Hematopoietic multipotent progenitor cell treated with erythropoietin and hydrocortisone succinate and interleukin-3 and kit ligand, for 6 days (in vitro differentiated cells): ENCODE data around the gene RBPJL.
A peak's percentile ranks its signal among the peaks of the same experiment; 100 is the strongest.

Experiments
- DNase-seq: peaks from one replicate; pipeline ENCODE4 v3.0.0-alpha.2; 2015

Gene RBPJL

DNA sequence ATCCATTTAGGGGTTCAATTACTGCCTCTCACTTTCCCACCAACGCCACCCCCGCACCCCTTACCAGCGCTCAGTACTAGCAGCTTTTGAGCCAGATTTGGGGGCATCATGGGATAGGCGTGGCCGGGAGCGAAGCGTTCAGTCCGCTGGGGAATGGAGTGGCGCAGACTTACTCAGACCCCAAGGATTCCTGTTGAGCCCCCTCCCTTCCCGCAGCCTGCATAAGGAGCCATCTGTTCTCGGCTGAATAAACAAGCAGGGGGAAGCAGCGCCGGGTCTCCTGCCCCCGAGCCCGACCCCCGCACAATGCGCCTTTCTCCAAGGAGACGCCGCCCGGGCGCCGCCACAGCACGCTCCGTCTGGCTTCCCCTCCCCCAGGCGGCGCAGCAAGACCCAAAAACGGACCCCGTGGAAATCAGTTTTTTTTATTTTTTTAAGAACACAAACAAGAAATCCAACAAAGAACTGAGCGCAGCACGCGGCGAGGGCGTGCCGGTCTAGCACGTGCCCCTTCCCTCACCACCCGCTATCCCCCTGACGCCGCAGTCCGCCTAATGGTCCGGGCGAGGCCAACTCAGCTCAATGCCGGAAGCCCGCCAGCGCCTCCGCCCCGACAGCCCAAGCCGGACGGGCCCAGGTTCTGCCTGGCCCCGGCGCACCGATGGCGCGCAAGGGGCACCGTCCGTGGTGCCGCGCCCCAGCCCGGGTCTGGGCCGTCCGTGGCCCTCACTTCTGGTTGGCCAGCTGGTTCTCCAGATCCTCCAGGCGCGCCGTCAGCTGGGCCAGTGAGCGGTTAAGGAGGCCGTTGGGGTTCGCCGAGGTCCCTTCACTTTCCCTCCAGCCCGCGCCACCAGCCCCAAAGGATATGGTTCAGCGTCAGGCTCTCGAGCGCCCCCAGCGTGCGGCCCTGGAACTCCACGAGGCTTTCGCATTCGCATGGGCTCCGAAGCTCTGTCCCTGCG is 13.3 kb upstream of the RBPJL start:
- DNase-seq = peak; percentile 88

DNA sequence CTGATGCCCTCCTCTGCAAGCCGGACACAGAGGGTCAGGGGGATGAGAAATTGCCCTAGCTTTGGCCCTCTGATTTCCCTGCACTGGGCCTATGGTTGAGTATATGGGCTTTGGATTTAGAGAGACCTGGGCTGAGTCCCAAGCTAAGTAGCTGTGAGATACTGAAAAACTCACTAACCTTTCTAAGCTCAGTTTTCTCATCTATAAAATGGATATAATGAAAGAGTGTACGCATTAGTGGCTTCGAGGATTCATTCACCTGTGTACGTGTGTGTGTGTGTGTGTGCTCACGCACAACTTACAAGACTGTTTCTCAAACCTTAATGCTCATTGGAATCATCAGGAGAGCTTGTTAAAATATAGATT is 12.7 kb upstream of the RBPJL start:
- DNase-seq = no peak

DNA sequence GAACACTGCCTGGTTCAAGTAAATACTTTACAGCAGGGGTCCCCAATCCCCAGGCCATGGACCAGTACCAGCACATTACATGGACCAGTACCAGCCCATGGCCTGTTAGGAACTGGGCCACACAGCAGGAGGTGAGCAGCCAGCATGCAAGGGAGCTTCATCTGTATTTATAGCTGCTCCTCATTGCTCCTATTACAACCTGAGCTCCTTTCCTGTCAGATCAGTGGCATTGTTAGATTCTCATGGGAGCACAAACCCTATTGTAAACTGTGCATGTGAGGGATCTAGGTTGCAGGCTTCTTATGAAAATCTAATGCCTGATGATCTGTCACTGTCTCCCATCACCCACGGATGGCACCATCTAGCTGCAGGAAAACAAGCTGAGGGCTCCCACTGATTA is 12.0 kb upstream of the RBPJL start:
- DNase-seq = no peak

DNA sequence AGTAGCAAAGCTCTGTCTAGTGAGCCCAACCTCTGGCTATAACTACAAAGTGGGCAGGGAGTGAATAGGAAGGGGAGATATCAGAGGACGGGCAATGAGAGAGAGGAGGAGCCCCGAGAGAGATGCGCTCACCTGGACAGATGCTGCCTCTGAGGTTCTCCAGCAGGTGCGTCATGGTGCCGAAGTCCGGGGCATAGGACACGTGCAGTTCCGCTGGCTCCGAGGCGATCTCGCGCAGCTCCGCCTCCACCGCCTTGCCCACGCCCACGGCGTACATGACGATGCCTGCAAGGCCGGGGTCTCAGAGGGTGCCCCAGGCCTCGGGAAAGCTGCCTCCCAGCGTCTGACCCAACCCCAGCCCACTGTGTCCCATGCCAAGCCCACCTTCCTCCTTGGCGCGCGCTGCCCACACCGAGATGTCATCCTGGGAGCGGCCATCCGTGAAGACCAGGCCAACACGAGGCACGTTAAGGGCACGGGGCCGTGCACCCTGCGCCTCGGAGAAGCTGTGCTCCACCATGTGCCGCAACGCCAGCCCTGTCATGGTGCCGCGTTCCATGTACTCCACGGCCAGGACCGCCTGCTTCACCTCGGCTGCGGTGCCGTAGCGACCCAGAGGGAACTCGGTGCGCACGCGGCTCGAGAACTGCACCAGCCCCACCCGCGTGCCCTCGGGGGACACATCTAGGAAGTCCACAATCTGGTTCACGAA is 8.7 kb upstream of the RBPJL start:
- no peak for DNase-seq

DNA sequence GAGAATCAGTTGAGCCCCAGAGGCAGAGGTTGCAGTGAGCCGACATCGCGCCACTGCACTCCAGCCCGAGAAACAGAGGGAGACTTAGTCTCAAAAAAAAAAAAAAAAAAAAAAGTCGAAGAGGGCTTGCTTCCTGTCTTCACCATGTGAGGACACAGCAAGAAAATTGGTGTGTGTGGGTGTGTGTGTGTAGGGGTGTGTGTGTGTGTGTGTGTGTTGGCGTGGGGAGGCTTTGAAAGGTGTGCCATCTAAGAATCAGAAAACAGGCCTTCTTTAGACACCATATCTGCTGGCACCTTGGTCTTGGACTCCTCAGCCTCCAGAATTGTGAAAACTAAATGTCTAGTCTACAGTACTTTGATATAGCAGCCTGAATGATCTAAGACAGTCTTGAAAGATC is 6.9 kb upstream of the RBPJL start:
- DNase-seq = no peak

DNA sequence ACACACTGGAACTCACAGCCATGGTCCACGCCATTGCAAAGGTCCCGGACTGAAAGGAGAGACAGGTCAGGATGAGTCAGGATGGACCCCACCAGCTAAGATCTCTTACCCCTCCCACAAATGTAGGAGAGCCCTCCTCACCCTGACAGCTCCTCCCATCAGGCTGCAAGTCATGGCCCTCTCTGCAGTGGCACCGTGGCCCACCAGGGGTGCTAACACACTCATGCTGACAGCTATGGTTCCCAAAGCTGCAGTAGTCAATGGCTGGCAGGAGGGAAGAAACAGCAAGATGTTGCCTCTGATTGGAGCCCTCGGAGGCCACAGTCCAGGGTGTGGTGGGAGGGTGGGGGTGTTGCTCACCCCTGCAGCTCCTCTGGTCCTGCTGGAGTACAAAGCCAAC is 5.7 kb upstream of the RBPJL start:
- peak; percentile 86 for DNase-seq

DNA sequence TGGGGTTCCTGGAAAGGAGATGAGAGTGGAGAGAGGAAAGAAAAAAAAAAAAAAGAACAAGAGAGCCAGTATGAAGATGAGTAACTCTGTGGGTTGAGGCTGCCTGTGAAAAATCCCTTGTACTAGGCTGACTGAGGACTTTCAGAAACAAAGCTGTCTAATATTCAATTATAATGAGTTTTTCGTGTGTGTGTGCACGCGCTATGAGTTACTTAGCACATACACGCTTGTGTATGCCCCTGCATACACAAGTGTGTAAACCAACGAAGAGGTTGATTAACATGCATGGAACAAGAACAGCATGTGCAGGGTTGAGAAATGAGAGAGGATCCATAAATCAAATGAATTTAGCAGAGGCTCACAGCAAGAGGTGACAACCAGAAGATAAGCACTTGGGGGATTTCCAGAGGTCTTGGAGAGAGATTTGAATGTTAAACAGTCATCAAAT is 4.8 kb upstream of the RBPJL start:
- DNase-seq = no peak

DNA sequence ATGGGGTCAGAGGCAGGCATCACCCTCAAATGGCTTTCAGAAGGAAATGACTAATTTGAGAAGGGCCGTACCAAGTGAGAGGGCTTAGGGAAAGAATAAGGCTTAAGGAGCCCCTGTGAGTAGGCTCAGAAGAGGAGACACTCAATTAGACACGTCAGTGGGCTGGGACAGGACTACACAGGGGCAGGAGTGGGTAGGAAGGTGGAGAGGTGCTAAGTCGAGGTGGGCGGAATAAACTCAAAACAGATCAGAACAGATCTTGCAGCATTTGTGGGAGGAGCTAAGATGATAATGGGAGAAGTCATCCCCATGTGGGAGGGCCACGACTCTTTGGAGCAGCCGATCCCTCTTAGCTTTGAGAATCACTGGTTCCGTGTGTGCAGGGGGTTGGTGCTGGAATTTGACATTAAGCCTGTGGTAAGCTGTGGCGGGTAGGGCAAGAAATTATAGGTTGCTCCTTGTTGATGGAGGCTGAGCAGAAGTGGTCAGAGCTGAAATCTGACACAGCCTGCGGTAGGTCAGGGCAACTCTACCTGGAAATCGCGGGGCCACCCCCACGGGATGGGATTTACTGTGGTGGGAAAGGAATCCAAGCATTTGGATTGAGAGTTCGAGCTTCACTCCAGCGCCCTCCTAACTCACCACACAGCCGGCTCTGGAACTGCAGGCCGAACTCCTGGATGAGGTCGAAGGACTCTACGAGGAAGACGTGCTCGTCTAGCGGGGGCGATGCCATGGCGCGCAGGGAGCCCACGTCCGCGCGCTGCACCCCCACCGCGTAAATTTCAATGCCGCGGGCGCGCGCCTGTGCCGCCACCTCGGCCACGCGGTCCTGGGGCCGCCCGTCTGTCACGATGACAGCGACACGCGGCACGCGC is 2.8 kb upstream of the RBPJL start:
- no peak for DNase-seq

DNA sequence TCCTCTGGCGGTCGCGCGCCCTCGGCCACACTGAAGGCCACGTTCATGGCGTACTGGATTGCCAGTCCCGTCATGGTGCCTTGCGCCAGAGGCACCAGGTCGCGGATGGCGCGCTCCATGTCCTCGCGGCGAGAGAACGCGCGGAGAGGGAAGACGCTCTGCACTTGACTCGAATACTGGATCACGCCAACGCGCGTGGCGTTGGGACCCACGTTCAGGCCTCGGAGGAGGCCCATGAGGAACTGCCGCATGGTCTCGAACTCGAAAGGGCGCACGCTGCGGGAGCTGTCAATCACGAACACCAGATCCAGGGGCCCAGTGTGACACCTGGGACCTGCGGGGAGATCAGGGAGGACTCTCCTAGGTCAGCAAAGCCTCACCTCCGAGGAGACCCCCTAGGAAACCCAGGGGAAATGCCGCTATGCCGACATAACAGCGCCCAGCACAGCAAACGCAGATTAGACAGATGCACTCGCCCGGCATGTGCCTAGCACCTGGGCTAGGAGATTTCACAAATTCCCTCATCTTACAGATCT is 2.1 kb upstream of the RBPJL start:
- no peak for DNase-seq

DNA sequence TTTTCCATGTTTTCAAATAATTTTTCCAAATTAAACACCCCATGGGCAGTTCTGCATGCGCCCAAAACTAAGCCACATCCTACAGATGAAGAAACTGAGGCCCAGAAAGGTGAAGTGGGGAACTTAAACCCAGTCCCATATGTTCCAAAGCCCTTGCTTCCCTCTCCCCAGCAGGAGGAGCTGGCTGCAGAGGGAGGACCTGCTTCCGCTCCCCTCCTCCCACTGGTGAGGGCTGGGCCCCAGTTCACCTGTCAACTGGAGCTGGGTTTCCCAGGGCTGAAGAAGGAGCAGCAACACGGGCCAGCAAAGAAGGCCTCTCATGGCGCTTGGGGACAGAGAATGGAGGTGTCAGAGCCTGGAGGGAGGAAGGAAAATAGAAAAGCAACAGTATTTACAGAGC is 1.4 kb upstream of the RBPJL start:
- no peak for DNase-seq

DNA sequence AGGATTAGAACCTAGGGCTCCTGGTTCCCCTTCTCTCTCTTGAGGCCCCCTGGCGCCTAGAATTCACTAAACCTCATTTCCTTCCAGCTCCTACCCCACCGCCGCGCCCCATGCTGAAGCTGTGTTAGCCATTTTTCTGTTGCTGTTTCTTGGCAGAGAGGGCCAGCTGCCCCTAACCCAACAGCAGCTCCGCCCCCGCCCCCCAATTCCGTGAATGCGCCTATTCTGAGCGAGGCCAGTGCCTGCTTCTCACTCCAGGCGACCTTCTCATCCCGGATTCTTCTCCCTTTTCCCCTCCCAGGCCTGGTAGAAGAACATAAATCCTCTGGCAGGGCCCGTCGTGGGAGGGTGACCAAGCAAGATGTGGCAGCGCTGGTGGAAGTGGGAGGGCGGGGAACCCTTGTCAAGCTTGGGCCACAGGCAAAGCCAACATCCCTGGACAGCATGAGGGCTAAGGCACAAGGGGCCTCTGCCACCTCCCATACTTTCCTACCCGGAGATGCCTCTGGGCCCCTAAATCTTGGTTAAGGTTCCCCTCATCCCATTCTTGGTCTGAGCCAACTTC is 518 bp downstream of the RBPJL start:
- DNase-seq = no peak

DNA sequence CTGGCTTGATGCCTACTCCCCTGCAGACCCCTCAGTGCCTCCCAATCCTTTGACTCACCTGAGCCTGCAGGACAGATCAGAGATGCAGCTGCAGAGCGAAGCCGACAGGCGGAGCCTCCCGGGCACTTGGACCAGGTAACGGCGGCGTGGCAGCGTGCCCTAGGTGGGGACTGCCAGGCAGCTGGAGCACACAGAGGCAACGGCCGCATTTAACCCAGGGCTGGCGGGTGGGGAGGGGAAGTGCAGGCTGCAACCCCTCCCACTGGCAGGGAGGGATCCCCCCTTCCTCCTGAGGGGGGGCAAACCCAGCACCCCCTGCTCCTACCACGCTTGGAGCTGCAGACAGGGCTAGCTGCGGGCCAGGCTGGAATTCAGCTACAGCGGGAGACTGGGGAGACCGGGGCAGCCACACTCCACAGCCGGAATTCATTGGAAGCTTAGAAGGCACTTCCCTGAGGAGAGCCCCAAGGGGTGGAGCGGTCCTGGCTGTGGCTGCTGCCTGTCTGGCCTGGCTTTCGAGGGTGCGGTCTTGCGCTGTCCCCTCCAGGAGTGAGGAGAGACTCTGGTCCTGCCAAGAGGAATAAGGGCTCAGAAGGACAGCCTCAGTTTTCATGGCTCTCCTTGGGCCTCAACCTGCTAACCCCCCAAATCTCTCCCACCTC is 1.6 kb downstream of the RBPJL start, which contains the start of gene MATN4:
Gene MATN4, minus strand, starts transcription at position 183 of the 662 bp plus-strand sequence. CDS start 2,717 bp downstream, outside the sequence.
- no peak for DNase-seq

DNA sequence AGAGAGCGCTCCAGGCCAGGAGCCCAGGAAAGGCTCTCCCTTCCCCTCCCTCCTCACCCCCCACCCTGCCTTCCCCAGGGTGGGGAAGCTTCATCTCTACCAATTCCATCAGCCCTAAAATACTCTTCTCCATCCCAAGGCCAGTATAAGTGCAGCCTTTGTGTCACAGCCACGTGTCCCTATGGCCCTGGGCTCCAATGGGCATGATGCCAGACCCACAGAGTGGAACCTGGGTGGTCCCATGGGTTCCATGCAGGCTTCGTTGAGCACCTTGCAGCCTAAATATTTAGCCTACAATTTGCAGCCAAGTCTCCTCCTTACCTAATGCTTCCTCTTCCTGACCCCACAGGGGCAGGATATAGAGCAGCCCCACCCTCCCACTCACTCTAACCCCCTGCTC is 2.4 kb downstream of the RBPJL start:
- no peak for DNase-seq

DNA sequence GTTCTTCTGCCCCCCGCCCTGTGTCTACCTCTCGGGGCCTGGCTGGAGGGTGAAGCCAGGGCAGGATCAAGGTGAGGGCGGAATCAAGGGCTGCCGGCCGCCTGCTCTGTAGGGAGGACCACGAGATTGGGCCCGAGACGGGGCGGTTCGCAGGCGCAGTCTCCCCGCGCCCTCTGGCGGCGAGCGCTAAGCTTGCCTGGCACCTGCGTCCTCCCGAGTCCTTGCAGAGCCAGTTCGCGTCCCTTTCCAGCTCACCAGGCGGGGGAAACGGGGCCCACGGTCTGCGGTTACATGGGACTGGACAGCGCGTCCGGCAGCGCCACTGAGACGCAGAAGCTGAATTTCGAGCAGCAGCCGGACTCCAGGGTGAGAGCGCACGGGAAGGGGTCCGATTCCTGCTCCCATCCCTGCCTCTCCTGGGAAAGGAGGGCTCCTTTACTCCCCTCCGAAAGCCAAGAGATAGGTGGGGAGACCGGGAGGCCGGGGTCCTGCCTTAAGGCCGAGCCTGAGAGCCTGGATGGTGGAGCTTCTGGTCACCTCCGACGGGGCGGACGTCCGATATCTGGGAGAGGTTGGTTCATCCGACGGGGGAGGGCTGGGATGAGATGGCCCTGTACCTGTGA is 5.1 kb downstream of the RBPJL start:
- DNase-seq = peak; percentile 79

DNA sequence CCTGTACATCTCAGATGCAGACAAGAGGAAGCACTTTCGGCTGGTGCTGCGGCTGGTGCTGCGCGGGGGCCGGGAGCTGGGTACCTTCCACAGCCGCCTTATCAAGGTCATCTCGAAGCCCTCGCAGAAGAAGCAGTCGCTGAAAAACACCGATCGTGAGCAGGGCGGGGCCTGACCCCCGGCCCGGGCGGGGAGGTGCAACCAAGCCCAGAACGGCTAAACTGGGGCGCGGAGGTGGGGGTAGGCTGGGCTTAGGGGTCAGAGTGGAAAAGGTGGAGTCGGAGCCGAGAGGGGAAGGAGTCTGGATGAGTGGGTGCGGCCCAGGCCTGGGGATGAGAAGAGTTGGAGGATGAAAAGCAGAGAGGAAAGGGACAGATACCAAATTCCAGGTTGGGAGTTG is 5.6 kb downstream of the RBPJL start:
- no peak for DNase-seq

DNA sequence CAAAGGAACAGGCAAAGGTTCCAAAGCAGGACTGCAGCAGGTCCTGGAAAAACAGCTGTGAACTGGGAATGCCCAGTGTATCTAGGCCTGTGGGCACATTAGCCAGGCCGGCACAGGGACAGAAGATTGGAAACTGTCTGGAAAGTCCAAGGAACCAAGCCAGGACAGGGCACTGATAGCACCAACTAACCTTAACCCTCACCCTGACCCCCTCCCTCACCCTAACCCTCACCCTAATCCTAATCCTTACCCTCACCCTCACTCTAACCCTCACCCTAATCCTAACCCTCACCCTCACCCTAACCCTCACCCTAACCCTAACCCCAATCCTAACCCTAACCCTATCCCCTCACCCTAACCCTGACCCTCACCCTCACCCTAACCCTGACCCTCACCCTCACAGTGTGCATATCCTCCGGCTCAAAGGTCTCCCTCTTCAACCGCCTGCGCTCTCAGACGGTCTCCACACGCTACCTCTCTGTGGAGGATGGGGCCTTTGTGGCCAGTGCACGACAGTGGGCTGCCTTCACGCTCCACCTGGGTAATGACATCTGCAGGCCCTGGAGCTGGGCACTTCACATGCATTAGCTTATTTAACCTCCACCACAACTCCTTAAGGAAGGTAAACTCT is 6.5 kb downstream of the RBPJL start:
- no peak for DNase-seq

DNA sequence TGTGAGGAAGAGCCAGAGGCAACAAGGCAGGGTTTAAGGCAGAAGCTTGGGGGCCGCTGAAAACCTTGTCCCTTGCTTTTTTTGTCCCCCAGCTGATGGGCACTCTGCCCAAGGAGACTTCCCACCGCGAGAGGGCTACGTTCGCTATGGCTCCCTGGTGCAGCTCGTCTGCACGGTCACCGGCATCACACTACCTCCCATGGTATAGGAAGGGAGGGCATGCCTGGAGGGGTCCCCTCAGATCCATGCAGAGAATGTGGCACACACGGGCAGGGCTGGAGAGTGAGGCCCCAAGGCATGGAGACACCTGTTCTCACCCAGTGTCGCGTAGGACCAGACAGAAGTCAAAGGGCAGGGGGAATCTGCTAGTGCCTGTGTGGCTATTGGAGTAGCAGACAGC is 7.3 kb downstream of the RBPJL start:
- DNase-seq = no peak

DNA sequence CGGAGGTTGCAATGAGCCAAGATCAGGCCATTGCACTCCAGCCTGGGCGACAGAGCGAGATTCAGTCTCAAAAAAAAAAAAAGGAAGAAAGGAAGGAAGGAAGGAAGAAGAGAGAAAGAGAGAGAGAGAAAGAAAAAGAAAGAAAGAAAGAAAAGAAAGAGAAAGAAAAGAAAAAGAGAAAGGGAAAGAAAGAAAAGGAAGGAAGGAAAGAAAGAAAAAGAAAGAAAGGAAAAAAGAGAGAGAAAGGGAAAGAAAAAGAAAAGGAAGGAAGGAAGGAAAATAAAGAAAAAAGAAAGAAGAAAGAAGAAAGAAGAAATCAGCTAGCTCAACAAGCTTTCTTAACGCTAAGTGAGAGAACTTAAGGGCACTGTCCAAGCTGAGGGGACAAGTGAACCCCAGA is 9.0 kb downstream of the RBPJL start:
- no peak for DNase-seq

DNA sequence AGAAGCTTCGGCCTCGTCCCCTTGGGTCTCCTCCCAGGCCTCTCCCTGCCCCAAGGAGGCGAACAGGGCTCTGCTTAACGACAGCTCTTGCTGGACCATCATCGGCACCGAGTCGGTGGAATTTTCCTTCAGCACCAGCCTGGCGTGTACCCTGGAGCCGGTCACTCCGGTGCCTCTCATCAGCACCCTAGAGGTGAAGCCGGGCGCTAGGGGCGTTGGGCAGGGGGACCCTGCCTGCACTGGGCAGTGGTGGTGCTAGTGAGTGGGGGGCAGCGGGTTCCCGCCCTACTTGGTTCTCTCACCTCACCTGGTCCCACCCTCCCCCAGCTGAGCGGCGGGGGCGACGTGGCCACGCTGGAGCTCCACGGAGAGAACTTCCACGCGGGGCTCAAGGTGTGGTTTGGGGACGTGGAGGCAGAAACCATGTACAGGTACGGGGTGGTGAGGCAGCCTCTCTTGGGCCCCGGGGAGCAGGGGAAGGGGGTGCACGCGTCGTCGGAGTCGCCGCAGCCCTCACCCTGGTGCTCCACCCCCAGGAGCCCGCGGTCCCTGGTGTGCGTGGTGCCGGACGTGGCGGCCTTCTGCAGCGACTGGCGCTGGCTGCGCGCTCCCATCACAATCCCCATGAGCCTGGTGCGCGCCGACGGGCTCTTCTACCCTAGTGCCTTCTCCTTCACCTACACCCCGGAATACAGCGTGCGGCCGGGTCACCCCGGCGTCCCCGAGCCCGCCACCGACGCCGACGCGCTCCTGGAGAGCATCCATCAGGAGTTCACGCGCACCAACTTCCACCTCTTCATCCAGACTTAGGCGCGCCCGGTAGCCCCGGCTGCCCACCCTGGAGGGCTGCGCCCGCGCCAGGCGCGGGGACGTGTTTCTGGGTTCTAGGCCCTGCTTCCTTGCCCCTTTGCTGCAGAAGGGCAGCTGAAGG is 9.8 kb downstream of the RBPJL start:
- DNase-seq = no peak

DNA sequence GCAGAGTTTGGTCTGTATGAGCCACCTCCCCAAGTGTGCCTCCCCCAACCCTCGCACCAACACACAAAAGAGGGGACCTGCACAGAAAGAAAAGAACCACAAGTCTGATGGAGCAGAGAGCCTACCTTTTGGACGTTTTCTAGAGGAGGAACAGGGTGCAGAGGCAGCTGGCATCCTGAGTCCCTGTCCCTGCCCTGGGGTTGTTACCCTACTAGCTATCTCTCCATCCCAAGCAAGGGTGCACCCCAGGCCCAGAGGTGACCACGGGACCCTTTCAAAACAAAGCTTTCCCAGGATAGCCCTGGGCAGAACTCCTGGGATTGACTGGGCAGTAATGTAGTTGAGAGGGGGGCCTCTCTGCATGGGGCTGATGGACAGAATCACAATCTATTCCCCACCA is 11.2 kb downstream of the RBPJL start:
- DNase-seq = no peak
